Body of pancreas (tissue), 4 donors: Measurements from ENCODE around the gene FAM169A. TPM values are rescaled to one million over a fixed set of nuclear protein-coding genes. Genes with fewer than 3 reads are reported as not detected.
"Not testable (repeated sequence)": the region's sequence is repeated elsewhere in the genome, so short reads cannot be mapped to it uniquely, and the experiment has no call there.

Experiments
- ATAC-seq: fragments of 150-250 bp; one replicate; pipeline ENCODE4 v1.9.1; 2016
- DNase-seq, 4 donors: peaks; one replicate each; pipeline ENCODE4 v3.0.0-alpha.2; 2019
- H3K27ac ChIP-seq, 4 donors: fragments of 200-600 bp; sonication (generic); 1 replicate in 3 of 4; 2 replicates in 1 of 4; pipeline versions ENCODE4 v1.5.1 to v1.6.1; 2016 to 2019; ENCODE audit warnings: mild to moderate bottlenecking in 1 of 4, mixed read lengths in 1 of 4, moderate library complexity in 1 of 4
- H3K27me3 ChIP-seq, 2 donors: fragments of 200-600 bp; sonication (generic); one replicate each; pipeline ENCODE4 v1.6.0; 2016; ENCODE audit warnings: mild to moderate bottlenecking in 1 of 2
- H3K36me3 ChIP-seq, 2 donors: fragments of 200-600 bp; sonication (generic); replicated peaks in 1 of 2; 2 replicates each; pipeline ENCODE4 v1.5.1; 2016; ENCODE audit warnings: low read depth in 2 of 2; ENCODE audit not compliant: insufficient read depth in 1 of 2
- H3K4me1 ChIP-seq: fragments of 200-600 bp; sonication (generic); one replicate; pipeline ENCODE4 v1.6.0; 2016
- H3K4me3 ChIP-seq, 2 donors: fragments of 200-600 bp; sonication (generic); 1 replicate in 1 of 2; 2 replicates in 1 of 2; pipeline ENCODE4 v1.5.1; 2016 to 2019
- H3K9me3 ChIP-seq, 3 donors: fragments of 200-600 bp; sonication (generic); 1 replicate in 2 of 3; 2 replicates in 1 of 3; pipeline ENCODE4 v1.5.1; 2016
- CTCF ChIP-seq, 7 experiments: fragments of 450-650 bp in 4 of 7; fragments of 200-600 bp in 3 of 7; sonication (generic) in 3 of 7; IDR thresholded peaks; one replicate each; pipeline ENCODE4 v1.5.1; 2016 to 2019; ENCODE audit warnings: antibody characterized with exemption in 7 of 7
- POLR2A ChIP-seq, 3 donors: fragments of 450-650 bp; IDR thresholded peaks; one replicate each; pipeline ENCODE4 v1.6.1; 2016; ENCODE audit warnings: antibody characterized with exemption in 3 of 3, mild to moderate bottlenecking in 2 of 3
- WGBS, 2 donors: methylation state at CpG; one replicate each; pipeline ENCODE4 v1.1.5; 2017; 5-methylcytosine and 5-hydroxymethylcytosine counted together
- intact Hi-C: fragments of 100-400 bp; cut with DNase I; formaldehyde crosslinking; loops from one replicate; pipeline ENCODE4 v1.15.1; 2023
- total RNA-seq, 2 donors: library from RNA; depleted of rRNA; stranded (reverse); fragments of >200 nt; gene quantifications; one replicate each; pipeline ENCODE4 v1.1.0, GENCODE V29; 2016

FAM169A gene
- total RNA-seq, 2 donors from 2014 or later = 2.0 to 2.9 TPM

GRCh38 chr5:74801197-74801596, 65.0 kb downstream of the FAM169A start:
- no peaks in the 10 kb centered on the region for H3K9me3 ChIP-seq
- intact Hi-C loops = no loop called here
- no peak overlapping the region for H3K27ac ChIP-seq
- no peaks in the 10 kb centered on the region for H3K4me1 ChIP-seq
- DNase-seq = no peak
- ATAC-seq = no peak
- H3K36me3 ChIP-seq = no peaks in the 10 kb centered on the region
- H3K27me3 ChIP-seq = no peaks in the 10 kb centered on the region
- no peak for TF ChIP-seq CTCF (IDR thresholded peaks at IDR 0.05)
- no peak overlapping the region for H3K4me3 ChIP-seq
- 67 to 70% methylated on average over 3 of the region's 3 CpGs for WGBS, 2 donors

GRCh38 chr5:74798977-74799911, 66.9 kb downstream of the FAM169A start:
- TF ChIP-seq POLR2A (IDR thresholded peaks at IDR 0.05) = no peak
- no peak for TF ChIP-seq CTCF (IDR thresholded peaks at IDR 0.05)
- intact Hi-C loops = no loop called here
- H3K4me3 ChIP-seq = no peak overlapping the region
- no peak overlapping the region for H3K27ac ChIP-seq
- H3K27me3 ChIP-seq = no peaks in the 10 kb centered on the region
- H3K4me1 ChIP-seq = no peaks in the 10 kb centered on the region
- ATAC-seq (no peak), DNase-seq (no peak)
- H3K9me3 ChIP-seq = no peaks in the 10 kb centered on the region
- 88 to 91% methylated on average over 13 to 21 of the region's 21 CpGs for WGBS, 2 donors
- H3K36me3 ChIP-seq = no peaks in the 10 kb centered on the region

- H3K4me3 ChIP-seq, H3K36me3 ChIP-seq, ATAC-seq, DNase-seq, H3K27ac ChIP-seq, H3K9me3 ChIP-seq, intact Hi-C loops, H3K4me1 ChIP-seq, H3K27me3 ChIP-seq: not testable (repeated sequence)
- WGBS, 2 donors = 85 to 92% methylated on average over 3 of the region's 3 CpGs
These were observed 74.5 kb downstream of the FAM169A start for GRCh38 chr5:74791669-74792068.

- H3K27me3 ChIP-seq = no peaks in the 10 kb centered on the region
- intact Hi-C loops = no loop called here
- WGBS, 2 donors = 87 to 88% methylated on average over 6 of the region's 6 CpGs
- no peak overlapping the region for H3K4me3 ChIP-seq
- H3K9me3 ChIP-seq = no peaks in the 10 kb centered on the region
- no peaks in the 10 kb centered on the region for H3K36me3 ChIP-seq
- H3K4me1 ChIP-seq = no peaks in the 10 kb centered on the region
- ATAC-seq = no peak
- H3K27ac ChIP-seq = no peak overlapping the region
- no peak for DNase-seq
- no peak for TF ChIP-seq POLR2A (IDR thresholded peaks at IDR 0.05)
- TF ChIP-seq CTCF (IDR thresholded peaks at IDR 0.05) = no peak
These were observed 78.8 kb downstream of the FAM169A start for GRCh38 chr5:74787424-74787823.

GRCh38 chr5:74786851-74787250, 79.3 kb downstream of the FAM169A start:
- no peak for TF ChIP-seq POLR2A (IDR thresholded peaks at IDR 0.05)
- TF ChIP-seq CTCF (IDR thresholded peaks at IDR 0.05) = no peak
- Histone ChIP-seq H3K4me3 (no peak overlapping the region), H3K9me3 (no peaks in the 10 kb centered on the region), H3K27ac (no peak overlapping the region), H3K36me3 (no peaks in the 10 kb centered on the region), H3K4me1 (no peaks in the 10 kb centered on the region), H3K27me3 (no peaks in the 10 kb centered on the region)
- ATAC-seq (no peak), DNase-seq (no peak)
- intact Hi-C loops = no loop called here
- WGBS, 2 donors = 77 to 78% methylated on average over 6 of the region's 6 CpGs
